Measurements from ENCODE around the gene GPR143.

GPR143 gene

DNA sequence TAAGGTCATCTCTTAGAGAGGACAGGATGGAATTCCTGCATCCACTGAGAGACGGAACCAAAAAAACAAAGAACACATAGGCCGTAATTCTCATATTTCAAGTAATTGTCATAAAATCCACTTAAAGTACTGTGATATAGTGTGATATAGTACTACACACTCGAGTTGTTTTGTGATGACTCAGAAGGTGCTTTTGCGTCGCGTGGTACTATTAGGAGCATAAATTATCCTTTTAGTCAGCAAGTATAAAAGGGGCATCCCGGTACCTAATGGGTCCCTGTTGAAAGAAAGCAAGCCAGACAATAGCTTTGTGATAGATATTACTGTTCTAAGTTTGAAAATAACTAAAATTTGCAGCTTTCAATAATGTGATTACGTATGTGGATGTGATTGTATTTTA is 55.3 kb downstream of the GPR143 start:
- Histone ChIP-seq H3K9me3 (ENCODE audit: control insufficient read depth, low read length) (no peaks in the 10 kb centered on the region), H3K27me3 (replicated peaks; ENCODE audit: control insufficient read depth, insufficient read depth, low read length, poor library complexity, severe bottlenecking) (no peaks in the 10 kb centered on the region), H3K27ac (ENCODE audit: insufficient read depth, low read length, poor library complexity, severe bottlenecking) (no peak overlapping the region), H3K4me3 (ENCODE audit: insufficient read depth, low read depth, low read length, poor library complexity, severe bottlenecking) (no peak overlapping the region), H3K36me3 (ENCODE audit: control insufficient read depth, insufficient read depth, low read length) (peaks cover 21% of the 10 kb centered on the region), H3K4me1 (ENCODE audit: control insufficient read depth, insufficient read depth, low read length, poor library complexity, severe bottlenecking) (no peaks in the 10 kb centered on the region)
- DNase-seq = no peak

DNA sequence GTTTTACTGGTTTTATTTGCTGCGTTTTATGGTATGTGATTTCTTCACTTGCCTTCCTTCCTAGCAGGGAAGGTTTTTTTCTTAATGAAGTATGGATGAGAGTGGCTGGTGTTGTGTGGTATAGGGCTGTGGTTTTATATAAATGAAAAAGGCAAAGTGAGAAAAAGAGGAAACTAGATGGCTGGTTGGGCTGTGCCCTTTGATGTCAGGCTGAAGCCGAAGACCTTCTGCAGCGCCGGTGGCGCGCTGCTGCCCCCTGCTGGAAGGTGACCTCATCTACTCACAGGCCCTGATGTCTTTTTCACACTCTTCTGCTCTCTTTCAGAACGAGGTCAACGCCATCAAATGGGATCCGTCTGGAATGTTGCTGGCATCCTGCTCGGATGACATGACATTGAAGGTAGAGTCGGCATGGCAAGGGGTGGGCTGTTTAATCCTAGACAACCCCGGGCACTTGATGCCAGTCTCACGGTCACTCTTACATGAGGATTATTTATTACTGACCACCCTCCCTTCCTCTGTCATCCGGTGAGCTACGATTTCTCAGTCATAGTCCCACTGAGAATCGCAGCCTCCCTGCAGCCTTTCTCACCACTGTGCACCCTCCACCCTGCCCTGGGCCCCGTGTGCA is 56.6 kb downstream of the GPR143 start:
- H3K27ac ChIP-seq (ENCODE audit: insufficient read depth, low read length, poor library complexity, severe bottlenecking) = no peak overlapping the region
- peaks cover 19% of the 10 kb centered on the region for H3K36me3 ChIP-seq (ENCODE audit: control insufficient read depth, insufficient read depth, low read length)
- no peaks in the 10 kb centered on the region for H3K27me3 ChIP-seq (replicated peaks; ENCODE audit: control insufficient read depth, insufficient read depth, low read length, poor library complexity, severe bottlenecking)
- H3K4me1 ChIP-seq (ENCODE audit: control insufficient read depth, insufficient read depth, low read length, poor library complexity, severe bottlenecking) = no peaks in the 10 kb centered on the region
- peak; percentile 47 to 61 (median 56) for DNase-seq
- no peaks in the 10 kb centered on the region for H3K9me3 ChIP-seq (ENCODE audit: control insufficient read depth, low read length)
- no peak overlapping the region for H3K4me3 ChIP-seq (ENCODE audit: insufficient read depth, low read depth, low read length, poor library complexity, severe bottlenecking)

DNA sequence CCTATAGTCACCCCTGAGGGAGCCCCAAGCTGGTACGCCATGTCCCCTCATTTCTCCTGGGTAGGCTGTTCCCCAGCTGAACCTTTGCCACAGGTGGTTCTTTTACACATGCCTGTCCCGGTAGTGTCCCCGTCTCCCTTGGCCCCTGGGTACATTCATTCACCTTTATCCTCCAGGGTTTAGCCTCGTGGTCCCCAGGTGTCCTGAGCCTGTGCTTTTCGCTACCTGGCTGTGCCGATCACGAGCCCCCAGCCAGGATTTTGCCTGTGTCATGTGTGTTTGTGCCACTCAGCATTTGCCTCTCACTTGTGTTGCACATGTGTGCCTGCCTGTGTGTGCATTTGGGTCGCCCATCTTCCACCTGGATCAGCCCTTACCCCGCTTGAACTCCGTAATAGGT is 57.6 kb downstream of the GPR143 start:
- DNase-seq = no peak
- Histone ChIP-seq H3K27ac (ENCODE audit: insufficient read depth, low read length, poor library complexity, severe bottlenecking) (no peak overlapping the region), H3K27me3 (replicated peaks; ENCODE audit: control insufficient read depth, insufficient read depth, low read length, poor library complexity, severe bottlenecking) (no peaks in the 10 kb centered on the region), H3K4me1 (ENCODE audit: control insufficient read depth, insufficient read depth, low read length, poor library complexity, severe bottlenecking) (no peaks in the 10 kb centered on the region), H3K4me3 (ENCODE audit: insufficient read depth, low read depth, low read length, poor library complexity, severe bottlenecking) (no peak overlapping the region), H3K9me3 (ENCODE audit: control insufficient read depth, low read length) (no peaks in the 10 kb centered on the region), H3K36me3 (ENCODE audit: control insufficient read depth, insufficient read depth, low read length) (peaks cover 16% of the 10 kb centered on the region)

DNA sequence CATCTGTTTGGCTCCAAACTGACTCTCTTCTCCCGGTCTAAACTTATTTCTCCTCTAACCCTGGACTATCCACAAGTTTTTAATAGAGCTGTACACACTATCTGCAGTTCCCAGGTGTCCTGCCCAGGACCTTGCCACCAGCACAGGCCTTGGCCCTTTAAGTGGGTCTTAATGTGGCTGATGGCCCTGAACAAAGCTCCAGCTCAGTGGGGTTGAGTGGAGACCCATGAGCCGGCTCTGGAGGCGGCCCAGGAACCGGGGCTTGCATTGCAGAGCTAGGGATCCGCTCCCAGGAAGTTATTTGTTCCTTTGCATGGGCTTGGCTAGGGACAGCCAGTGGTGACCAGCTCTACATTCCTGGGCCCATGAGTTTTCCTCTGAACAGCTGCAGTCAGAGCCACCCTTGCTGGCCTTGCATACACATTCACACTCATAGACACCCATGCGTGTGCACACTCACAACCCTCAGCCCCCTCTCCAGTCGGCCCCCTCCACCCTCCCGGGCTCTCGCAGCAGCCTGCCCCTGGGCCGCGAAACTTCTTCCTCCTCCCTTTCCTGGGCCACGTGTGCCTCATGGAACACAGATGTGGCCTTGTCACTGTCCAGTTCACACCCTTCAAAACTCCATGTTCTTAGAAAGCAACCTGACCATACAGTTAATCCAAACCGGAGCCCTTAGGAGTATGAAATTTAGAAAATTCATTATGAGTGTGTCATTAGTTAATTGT is 58.2 kb downstream of the GPR143 start:
- Histone ChIP-seq H3K27ac (ENCODE audit: insufficient read depth, low read length, poor library complexity, severe bottlenecking) (no peak overlapping the region), H3K27me3 (replicated peaks; ENCODE audit: control insufficient read depth, insufficient read depth, low read length, poor library complexity, severe bottlenecking) (no peaks in the 10 kb centered on the region), H3K36me3 (ENCODE audit: control insufficient read depth, insufficient read depth, low read length) (peaks cover 14% of the 10 kb centered on the region), H3K4me1 (ENCODE audit: control insufficient read depth, insufficient read depth, low read length, poor library complexity, severe bottlenecking) (no peaks in the 10 kb centered on the region), H3K9me3 (ENCODE audit: control insufficient read depth, low read length) (no peaks in the 10 kb centered on the region), H3K4me3 (ENCODE audit: insufficient read depth, low read depth, low read length, poor library complexity, severe bottlenecking) (no peak overlapping the region)
- DNase-seq = no peak

DNA sequence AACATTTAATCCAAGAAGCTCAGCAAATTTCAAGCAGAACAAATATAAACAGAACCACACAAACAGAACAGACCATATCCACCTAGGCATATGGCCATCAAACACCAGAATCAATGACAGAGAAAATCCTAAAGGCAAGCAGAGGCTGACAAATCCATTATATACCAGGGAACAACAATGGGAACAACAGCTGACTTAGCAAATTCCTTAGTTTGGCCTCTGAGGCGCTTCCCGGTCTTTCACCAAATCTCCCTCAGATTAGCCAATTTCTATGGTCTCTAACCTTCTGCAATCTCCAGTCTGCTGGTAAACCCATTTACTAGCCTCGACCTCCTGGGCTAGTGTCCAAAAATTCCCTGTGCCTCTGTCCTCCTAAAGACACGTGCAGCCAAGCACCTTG is 59.2 kb downstream of the GPR143 start:
- no peaks in the 10 kb centered on the region for H3K4me1 ChIP-seq (ENCODE audit: control insufficient read depth, insufficient read depth, low read length, poor library complexity, severe bottlenecking)
- H3K27ac ChIP-seq (ENCODE audit: insufficient read depth, low read length, poor library complexity, severe bottlenecking) = no peak overlapping the region
- peaks cover 7% of the 10 kb centered on the region for H3K36me3 ChIP-seq (ENCODE audit: control insufficient read depth, insufficient read depth, low read length)
- no peaks in the 10 kb centered on the region for H3K9me3 ChIP-seq (ENCODE audit: control insufficient read depth, low read length)
- no peak for DNase-seq
- H3K27me3 ChIP-seq (replicated peaks; ENCODE audit: control insufficient read depth, insufficient read depth, low read length, poor library complexity, severe bottlenecking) = no peaks in the 10 kb centered on the region
- no peak overlapping the region for H3K4me3 ChIP-seq (ENCODE audit: insufficient read depth, low read depth, low read length, poor library complexity, severe bottlenecking)

DNA sequence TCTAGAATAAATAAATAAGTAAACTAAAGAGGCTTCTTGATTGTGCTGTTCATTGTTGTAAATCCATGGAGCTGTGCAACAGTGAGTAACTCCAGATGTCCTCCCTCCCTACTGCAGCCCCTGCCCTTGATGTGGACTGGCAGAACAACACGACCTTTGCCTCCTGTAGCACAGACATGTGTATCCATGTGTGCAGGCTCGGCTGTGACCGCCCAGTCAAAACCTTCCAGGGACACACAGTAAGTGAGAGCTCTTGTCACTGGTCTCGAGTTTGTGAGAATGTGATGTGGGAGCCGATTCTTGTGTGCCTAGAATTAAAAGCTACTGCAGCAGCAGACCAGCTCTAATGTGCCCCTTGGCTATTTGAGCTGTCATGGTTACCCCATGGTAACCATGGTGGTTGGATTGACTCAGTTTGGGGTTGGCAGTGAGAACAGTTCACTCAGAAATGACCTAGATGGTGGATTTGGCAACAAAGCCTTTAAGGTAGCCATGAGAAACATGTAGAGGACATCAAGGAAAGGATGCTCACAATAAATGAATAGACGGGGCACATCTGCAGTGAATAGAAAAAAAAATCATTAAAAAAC is 60.7 kb downstream of the GPR143 start:
- H3K36me3 ChIP-seq (ENCODE audit: control insufficient read depth, insufficient read depth, low read length) = peaks cover 12% of the 10 kb centered on the region
- no peak for DNase-seq
- H3K4me1 ChIP-seq (ENCODE audit: control insufficient read depth, insufficient read depth, low read length, poor library complexity, severe bottlenecking) = no peaks in the 10 kb centered on the region

DNA sequence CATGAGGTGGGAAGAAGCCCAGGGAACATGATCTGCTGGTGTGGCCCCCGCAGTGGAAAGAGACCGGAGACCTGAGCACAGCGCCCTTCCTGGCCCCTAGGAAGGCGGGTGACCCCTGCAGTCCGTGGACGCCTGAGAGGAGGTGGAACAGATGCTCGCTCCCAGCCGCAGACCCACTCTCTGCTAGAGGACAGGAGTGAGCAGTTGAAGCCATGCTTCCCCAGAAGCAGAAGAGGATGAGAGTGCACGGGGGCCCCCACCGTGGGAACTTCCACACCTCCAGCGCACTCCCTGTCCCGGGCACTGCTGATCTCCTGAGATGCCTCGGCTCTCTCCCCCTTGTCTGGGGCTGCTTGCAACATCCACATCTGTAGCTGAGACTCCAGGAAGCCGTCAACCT is 62.2 kb downstream of the GPR143 start:
- Histone ChIP-seq H3K27me3 (replicated peaks; ENCODE audit: control insufficient read depth, insufficient read depth, low read length, poor library complexity, severe bottlenecking) (no peaks in the 10 kb centered on the region), H3K4me3 (ENCODE audit: insufficient read depth, low read depth, low read length, poor library complexity, severe bottlenecking) (no peak overlapping the region), H3K27ac (ENCODE audit: insufficient read depth, low read length, poor library complexity, severe bottlenecking) (no peak overlapping the region), H3K36me3 (ENCODE audit: control insufficient read depth, insufficient read depth, low read length) (peaks cover 5% of the 10 kb centered on the region), H3K9me3 (ENCODE audit: control insufficient read depth, low read length) (no peaks in the 10 kb centered on the region), H3K4me1 (ENCODE audit: control insufficient read depth, insufficient read depth, low read length, poor library complexity, severe bottlenecking) (no peaks in the 10 kb centered on the region)
- DNase-seq = no peak

More for the DNA sequence above, 60.7 kb downstream of the GPR143 start:
- no peak overlapping the region for H3K4me3 ChIP-seq (ENCODE audit: insufficient read depth, low read depth, low read length, poor library complexity, severe bottlenecking)
- no peak overlapping the region for H3K27ac ChIP-seq (ENCODE audit: insufficient read depth, low read length, poor library complexity, severe bottlenecking)
- H3K27me3 ChIP-seq (replicated peaks; ENCODE audit: control insufficient read depth, insufficient read depth, low read length, poor library complexity, severe bottlenecking) = no peaks in the 10 kb centered on the region
- no peaks in the 10 kb centered on the region for H3K9me3 ChIP-seq (ENCODE audit: control insufficient read depth, low read length)

DNA sequence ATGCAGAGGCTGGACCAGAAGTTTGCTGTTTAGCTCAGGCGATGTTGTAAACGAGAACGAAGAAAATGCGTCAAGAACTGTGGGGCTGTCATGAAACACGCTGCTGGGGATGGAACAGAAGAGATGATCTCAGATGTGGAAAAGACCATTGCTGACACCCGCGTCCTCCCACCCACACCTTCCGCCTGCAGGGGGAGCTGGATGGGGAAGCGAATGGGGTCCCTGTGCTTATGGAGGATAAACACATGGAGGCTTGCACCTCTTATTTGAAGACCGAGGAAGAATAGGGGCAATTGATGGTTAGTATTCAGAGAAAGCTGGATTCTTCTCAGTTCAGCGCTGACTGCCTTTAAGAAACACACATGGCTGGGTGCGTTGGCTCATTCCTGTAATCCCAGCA is 63.9 kb downstream of the GPR143 start:
- Histone ChIP-seq H3K27me3 (replicated peaks; ENCODE audit: control insufficient read depth, insufficient read depth, low read length, poor library complexity, severe bottlenecking) (no peaks in the 10 kb centered on the region), H3K27ac (ENCODE audit: insufficient read depth, low read length, poor library complexity, severe bottlenecking) (no peak overlapping the region), H3K36me3 (ENCODE audit: control insufficient read depth, insufficient read depth, low read length) (peaks cover 5% of the 10 kb centered on the region), H3K4me3 (ENCODE audit: insufficient read depth, low read depth, low read length, poor library complexity, severe bottlenecking) (no peak overlapping the region), H3K4me1 (ENCODE audit: control insufficient read depth, insufficient read depth, low read length, poor library complexity, severe bottlenecking) (no peaks in the 10 kb centered on the region), H3K9me3 (ENCODE audit: control insufficient read depth, low read length) (no peaks in the 10 kb centered on the region)
- no peak for DNase-seq

DNA sequence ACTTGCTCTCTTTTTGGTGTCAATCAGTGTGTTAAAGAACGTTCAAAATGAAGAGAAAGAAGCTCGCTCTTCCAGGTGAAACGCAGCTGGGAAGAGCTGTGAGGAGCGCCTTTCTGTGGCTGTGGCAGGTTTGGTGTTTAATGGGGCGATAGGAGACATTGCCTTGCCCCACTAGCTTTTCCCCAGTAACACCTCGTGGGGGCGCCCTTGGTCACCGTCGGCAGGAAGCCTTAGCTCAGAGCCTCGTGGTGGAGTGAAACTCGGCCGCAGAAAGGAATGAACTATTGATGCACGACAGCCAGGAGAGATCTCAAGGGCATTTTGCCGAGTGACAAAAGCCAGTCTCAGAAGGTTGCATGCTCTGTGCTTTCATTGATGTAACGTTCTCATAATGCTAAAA is 65.1 kb downstream of the GPR143 start:
- Histone ChIP-seq H3K27me3 (replicated peaks; ENCODE audit: control insufficient read depth, insufficient read depth, low read length, poor library complexity, severe bottlenecking) (no peaks in the 10 kb centered on the region), H3K4me3 (ENCODE audit: insufficient read depth, low read depth, low read length, poor library complexity, severe bottlenecking) (no peak overlapping the region), H3K9me3 (ENCODE audit: control insufficient read depth, low read length) (no peaks in the 10 kb centered on the region), H3K27ac (ENCODE audit: insufficient read depth, low read length, poor library complexity, severe bottlenecking) (no peak overlapping the region), H3K36me3 (ENCODE audit: control insufficient read depth, insufficient read depth, low read length) (peaks cover 5% of the 10 kb centered on the region), H3K4me1 (ENCODE audit: control insufficient read depth, insufficient read depth, low read length, poor library complexity, severe bottlenecking) (no peaks in the 10 kb centered on the region)
- no peak for DNase-seq

DNA sequence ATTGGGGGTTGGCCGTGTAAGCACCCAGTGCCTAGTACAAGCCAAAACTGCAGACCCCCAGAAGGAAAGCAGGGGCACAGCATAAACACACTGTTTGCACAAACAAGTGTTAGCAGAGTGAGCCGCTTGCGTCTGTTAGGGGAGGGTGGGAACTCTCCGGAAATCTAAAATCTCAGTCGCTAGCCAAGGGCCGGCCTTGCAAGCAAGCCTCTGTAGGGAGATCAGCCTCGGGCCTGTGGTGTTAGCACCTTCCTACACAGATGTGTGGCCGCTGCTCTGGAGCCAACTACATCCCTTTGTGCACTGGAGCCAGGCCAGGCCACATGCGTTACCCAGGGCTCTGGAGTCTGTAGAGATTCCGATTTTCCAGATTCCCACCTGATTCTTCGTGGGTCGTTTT is 67.1 kb downstream of the GPR143 start:
- H3K27me3 ChIP-seq (replicated peaks; ENCODE audit: control insufficient read depth, insufficient read depth, low read length, poor library complexity, severe bottlenecking) = no peaks in the 10 kb centered on the region
- no peaks in the 10 kb centered on the region for H3K4me1 ChIP-seq (ENCODE audit: control insufficient read depth, insufficient read depth, low read length, poor library complexity, severe bottlenecking)
- DNase-seq = no peak
- H3K27ac ChIP-seq (ENCODE audit: insufficient read depth, low read length, poor library complexity, severe bottlenecking) = no peak overlapping the region
- H3K9me3 ChIP-seq (ENCODE audit: control insufficient read depth, low read length) = no peaks in the 10 kb centered on the region
- H3K4me3 ChIP-seq (ENCODE audit: insufficient read depth, low read depth, low read length, poor library complexity, severe bottlenecking) = no peak overlapping the region
- peaks cover 5% of the 10 kb centered on the region for H3K36me3 ChIP-seq (ENCODE audit: control insufficient read depth, insufficient read depth, low read length)

All from effector memory CD4-positive, alpha-beta T cell (primary cell).